AG04449 (cell line): ENCODE measurements around the gene POC1B.
A peak's percentile ranks its signal among the peaks of the same experiment; 100 is the strongest.

ENCODE experiments used
- CTCF ChIA-PET: fragments of 350-600 bp; formaldehyde crosslinking; extraction: SDS; loops from one replicate; lab custom pipeline; 2021; ENCODE audit warnings: antibody characterized with exemption; lab: Yijun Ruan, JAX
- POLR2A ChIA-PET: fragments of 400-600, 350-600 bp; formaldehyde crosslinking; extraction: SDS; loops from one replicate; lab custom pipeline; 2020; ENCODE audit warnings: antibody characterized with exemption, inconsistent platforms; lab: Yijun Ruan, JAX
- DNase-seq: peaks from one replicate; pipeline ENCODE4 v3.0.0-alpha.2; 2010; ENCODE audit warnings: low read depth, low spot score
- H3K4me3 ChIP-seq: 2 replicates; pipeline ENCODE4 v1.5.1; 2011; ENCODE audit warnings: low read depth, mild to moderate bottlenecking, control low read depth, low read length
- TF ChIP-seq, protein P1 (sequence below): IDR thresholded peaks from one replicate; pipeline ENCODE4 v1.5.1; 2011; ENCODE audit warnings: mild to moderate bottlenecking, moderate library complexity, low read length, control low read depth, inconsistent platforms; ENCODE audit not compliant: insufficient read depth; ENCODE audit errors: missing control alignments

The POC1B gene

DNA sequence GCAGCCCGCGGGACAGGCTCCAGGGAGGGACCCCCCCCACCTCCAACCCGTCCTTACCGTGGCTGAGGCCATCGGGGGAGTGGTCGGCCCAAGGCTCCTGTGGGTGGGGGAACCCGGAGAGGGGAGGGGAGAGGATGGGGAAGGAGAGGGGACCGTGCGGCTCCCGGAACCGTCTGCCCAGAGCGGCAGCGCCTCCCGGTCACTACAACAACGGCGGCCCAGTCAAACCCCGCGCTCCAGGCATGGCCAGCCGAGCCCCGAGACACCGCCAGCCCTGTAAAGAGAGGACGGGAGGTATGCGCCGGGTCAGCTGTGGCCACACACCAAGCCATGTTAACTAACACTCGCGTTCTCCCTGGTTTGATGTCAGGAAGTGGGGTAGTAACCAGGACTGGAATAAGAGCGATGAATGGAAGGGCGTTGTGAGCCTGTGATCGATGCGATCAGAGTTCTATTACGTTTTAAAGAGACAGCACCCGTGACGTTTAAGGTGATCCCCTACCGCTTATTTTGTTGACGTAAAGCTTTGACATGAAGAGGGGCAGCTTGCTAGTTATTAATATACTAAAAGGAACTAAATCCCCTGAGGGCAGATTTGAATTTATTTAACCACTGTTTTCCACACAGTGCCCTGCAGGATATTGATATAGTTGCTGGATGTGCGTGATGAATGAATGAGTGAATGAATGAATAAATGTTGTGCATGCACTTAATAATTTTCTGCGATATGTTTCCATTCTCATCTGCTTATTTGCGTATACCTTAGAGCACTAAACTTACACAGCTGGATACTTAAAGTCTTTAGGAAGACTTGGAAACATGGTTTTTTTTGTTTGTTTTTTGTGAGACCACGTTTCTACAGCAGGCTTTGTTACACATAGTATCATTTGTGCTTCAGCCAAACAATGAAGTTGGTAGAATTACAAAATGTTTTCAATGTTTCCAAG, at the start of gene POC1B:
TSS of gene POC1B (minus strand) at position 224 of the 947 bp plus-strand sequence. CDS start at position 72, 152 bp downstream.
- POLR2A ChIA-PET: no interaction called here

DNA sequence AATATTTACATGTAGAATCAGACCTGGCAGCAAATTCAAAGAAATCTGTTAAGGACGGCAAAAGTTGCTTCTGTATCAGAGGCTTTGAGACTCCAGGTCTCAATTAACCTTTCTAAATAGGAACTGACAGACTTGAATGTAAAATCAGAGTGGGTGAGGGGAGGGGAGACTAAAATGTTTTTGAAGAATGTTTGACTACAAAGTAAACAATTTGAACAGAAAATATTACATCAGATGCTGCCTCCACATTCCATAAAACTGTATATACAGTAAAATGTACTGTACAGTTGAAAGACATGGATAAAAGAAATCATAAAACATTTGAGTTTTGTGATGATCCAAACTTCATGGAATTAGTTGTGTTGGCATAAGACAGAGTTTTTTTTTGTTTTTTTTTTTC, 49.5 kb upstream of the POC1B start:
- CTCF ChIA-PET: no interaction called here
- no peak overlapping the region for H3K4me3 ChIP-seq
- TF ChIP-seq, protein P1, sequence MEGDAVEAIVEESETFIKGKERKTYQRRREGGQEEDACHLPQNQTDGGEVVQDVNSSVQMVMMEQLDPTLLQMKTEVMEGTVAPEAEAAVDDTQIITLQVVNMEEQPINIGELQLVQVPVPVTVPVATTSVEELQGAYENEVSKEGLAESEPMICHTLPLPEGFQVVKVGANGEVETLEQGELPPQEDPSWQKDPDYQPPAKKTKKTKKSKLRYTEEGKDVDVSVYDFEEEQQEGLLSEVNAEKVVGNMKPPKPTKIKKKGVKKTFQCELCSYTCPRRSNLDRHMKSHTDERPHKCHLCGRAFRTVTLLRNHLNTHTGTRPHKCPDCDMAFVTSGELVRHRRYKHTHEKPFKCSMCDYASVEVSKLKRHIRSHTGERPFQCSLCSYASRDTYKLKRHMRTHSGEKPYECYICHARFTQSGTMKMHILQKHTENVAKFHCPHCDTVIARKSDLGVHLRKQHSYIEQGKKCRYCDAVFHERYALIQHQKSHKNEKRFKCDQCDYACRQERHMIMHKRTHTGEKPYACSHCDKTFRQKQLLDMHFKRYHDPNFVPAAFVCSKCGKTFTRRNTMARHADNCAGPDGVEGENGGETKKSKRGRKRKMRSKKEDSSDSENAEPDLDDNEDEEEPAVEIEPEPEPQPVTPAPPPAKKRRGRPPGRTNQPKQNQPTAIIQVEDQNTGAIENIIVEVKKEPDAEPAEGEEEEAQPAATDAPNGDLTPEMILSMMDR: no peak
- POLR2A ChIA-PET: no interaction called here
- no peak for DNase-seq

More for the DNA sequence above, at the start of gene POC1B:
- no peak for DNase-seq
- CTCF ChIA-PET: interaction anchor here (0.7 to 12.4 kb wide), 9 partner anchors 17 to 513 kb away, joined by 3 to 265 read pairs (median 17); no protein-coding TSS in a partner anchor
- peak within 1 kb of the TSS; percentile 97 for H3K4me3 ChIP-seq
- TF ChIP-seq, protein P1: no peak

- TF ChIP-seq, protein P1: no peak
- ChIA-PET POLR2A (no interaction called here), CTCF (no interaction called here)
- H3K4me3 ChIP-seq: no peak overlapping the region
- DNase-seq: no peak
These were observed 48.9 kb upstream of the POC1B start for GRCh38 chr12:89574736-89575208.

GRCh38 chr12:89573051-89573810, 47.4 kb upstream of the POC1B start:
- CTCF ChIA-PET: interaction anchor here (0.8 kb wide), 1 partner anchor 8 kb away, joined by 3 read pairs; no protein-coding TSS in a partner anchor
- DNase-seq: no peak
- TF ChIP-seq, protein P1: no peak
- no peak overlapping the region for H3K4me3 ChIP-seq
- POLR2A ChIA-PET: no interaction called here

DNA sequence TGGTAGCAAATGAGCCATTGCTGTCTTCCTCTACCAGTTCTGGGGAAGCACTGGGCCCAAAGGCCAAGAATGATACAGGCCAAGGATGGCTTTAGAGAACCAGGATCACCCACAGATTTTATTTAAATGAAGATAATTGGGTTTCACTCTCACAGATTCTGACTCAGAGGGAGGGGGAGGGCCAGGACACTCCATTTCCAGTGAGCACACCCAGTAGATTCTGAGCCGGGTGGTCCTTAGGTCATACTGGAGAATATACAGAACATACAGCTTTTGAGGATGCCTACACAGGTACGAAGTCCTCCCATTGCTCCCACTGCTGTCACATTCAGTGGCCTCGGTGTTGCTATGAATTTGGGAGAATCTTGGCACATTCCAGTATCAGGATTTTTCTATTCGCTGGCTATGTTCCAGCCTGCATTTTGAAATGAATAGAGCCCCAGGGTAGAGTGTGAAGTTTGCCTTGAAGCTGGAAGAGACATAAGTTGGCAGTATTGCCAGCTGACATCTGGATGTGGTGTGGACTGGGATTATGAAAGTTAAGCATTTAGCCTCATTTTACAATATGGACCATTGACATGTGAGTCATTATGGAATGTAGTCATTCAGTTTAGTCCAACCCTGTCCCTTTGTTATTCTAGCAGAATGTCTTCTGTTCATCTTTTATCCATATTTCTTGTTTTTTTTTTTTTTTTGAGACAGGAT, 45.8 kb upstream of the POC1B start:
- TF ChIP-seq, protein P1: no peak
- DNase-seq: no peak
- no peak overlapping the region for H3K4me3 ChIP-seq
- POLR2A ChIA-PET: no interaction called here
- CTCF ChIA-PET: interaction anchor here (1.5 kb wide), 1 partner anchor 28 kb away, joined by 5 read pairs; no protein-coding TSS in a partner anchor
